ENCODE data around the gene NAA80.

GRCh38 chr3:50251220-50251619, 48.0 kb downstream of the NAA80 start:
- TF ChIP-seq CTCF (IDR thresholded peaks at IDR 0.05) = no peak
- no peak for TF ChIP-seq POLR2A (IDR thresholded peaks at IDR 0.05)

Measured in lower leg skin (tissue), 3 donors.